HG03432 (cell line): ENCODE measurements around the gene SMIM20.

Experiments used
- ATAC-seq: cut with Tn5 transposase; IDR thresholded peaks from one replicate; pipeline ENCODE4 v1.9.1; 2021; ENCODE audit warnings: mild to moderate bottlenecking, moderate library complexity; ENCODE audit not compliant: unreplicated experiment

SMIM20 gene

GRCh38 chr4:25951390-25951952, 37.5 kb downstream of the SMIM20 start:
- ATAC-seq, result no peak

- ATAC-seq, result no peak
These were observed 39.7 kb downstream of the SMIM20 start for GRCh38 chr4:25953740-25954139.

- no peak for ATAC-seq
These were observed 40.4 kb downstream of the SMIM20 start for GRCh38 chr4:25954293-25954904.

GRCh38 chr4:25955705-25956104, 41.7 kb downstream of the SMIM20 start:
- no peak for ATAC-seq

DNA sequence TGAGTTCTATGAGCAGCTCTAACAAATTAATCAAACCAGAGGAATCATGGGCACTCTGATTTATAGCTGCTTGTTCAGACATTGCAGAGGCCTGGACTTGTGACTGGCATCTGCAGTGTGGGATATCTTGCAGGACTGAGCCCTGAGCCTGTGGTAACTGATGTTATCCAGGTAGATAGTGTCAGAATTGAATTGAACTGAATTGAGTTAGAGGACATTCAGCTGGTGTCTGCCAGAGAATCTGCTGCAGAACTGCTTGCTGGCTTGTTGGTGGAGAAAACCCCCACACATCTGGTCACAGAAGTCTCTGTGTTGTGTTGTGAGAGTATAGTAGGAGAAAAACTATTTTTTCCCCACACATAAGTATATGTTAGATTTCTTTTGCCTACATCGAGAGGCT, 42.2 kb downstream of the SMIM20 start:
- no peak for ATAC-seq

- ATAC-seq, result no peak
These were observed 44.1 kb downstream of the SMIM20 start for GRCh38 chr4:25958110-25958509.

GRCh38 chr4:25962393-25962792, 48.4 kb downstream of the SMIM20 start:
- no peak for ATAC-seq

GRCh38 chr4:25965629-25966028, 51.6 kb downstream of the SMIM20 start:
- ATAC-seq, result no peak

GRCh38 chr4:25966171-25966570, 52.2 kb downstream of the SMIM20 start:
- ATAC-seq, result no peak

DNA sequence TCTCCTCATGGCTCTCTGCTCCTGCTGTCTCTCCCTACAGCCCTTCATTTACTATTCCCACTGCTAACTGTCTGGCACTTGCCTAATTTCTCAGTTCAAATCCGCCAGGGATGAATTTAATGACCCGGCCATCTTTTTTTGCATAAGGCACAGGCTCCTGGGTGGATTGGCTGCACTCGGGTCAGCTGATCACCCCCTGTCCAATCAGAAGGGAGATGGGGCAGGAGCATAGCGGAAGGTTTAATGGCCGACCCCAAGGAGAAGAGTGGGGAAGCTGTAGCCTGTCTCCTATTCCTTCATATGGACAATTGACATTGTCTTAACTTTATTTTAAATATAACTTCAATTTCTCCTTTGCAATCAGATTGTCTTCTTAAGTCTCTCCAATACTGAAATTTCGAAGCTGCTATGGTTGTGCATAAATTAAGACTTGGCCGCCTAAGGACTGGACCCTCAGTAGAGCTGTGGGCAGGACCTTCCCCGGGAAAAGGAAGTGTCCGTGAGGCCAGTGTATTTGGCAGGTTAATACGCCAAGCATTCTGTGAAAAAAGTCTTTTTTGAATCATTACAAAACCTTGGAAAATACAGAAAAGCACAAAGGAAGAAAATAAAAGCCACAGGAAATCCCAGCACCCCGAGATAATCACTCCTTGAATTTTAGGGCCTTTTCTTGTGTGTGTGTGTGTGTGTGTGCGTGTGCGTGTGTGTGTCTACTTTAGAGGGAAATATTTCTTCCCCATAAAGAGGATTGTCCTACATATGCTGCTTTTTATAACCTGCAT, 55.5 kb downstream of the SMIM20 start:
- no peak for ATAC-seq

GRCh38 chr4:25970226-25970675, 56.2 kb downstream of the SMIM20 start:
- peak; percentile 77 for ATAC-seq

DNA sequence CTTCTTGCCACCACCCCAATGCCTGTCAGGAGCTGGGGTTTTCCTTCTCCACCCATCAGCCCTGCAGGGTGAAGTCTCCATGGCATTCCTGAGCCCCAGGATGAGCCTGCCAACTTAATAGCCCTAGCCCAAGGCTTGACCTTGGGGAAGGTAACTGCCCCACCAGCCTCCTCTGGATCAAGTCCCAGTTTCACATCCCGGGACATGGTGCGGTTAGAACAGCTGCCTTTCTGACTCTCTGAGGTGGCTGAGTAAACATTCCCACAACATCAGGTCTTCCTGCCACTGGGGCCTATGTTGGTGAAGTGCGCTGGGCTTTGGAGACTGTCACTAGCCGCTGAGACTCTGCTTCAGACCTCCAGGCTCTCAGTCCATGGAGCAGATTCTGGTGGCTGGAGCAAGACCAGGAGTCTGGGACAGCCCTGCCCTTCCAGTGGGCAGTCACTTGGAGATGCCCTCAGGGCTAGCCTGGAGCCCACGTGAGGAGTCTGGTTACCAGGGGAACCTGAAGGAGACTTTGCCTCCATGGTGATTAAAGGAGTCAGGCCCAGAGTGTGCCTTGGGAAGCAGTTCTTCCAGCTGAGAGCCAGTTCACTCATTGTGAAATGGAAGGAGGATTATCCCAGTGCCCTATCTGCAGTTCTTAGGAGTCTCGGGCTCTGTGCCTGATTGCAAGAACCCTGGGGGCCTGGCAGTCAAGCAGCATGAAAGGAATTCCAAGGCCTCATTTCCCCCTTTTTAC, 56.8 kb downstream of the SMIM20 start:
- no peak for ATAC-seq

- no peak for ATAC-seq
These were observed 58.3 kb downstream of the SMIM20 start for GRCh38 chr4:25972366-25972765.

GRCh38 chr4:25972984-25973745, 59.1 kb downstream of the SMIM20 start:
- no peak for ATAC-seq

GRCh38 chr4:25976780-25977179, 62.8 kb downstream of the SMIM20 start:
- ATAC-seq, result no peak

- ATAC-seq, result no peak
These were observed 63.6 kb downstream of the SMIM20 start for GRCh38 chr4:25977397-25978170.

GRCh38 chr4:25978327-25978726, 64.3 kb downstream of the SMIM20 start:
- ATAC-seq, result no peak
